HG03103 (cell line): ENCODE measurements around the gene RALGPS2.

Experiments used
- ATAC-seq: cut with Tn5 transposase; IDR thresholded peaks from one replicate; pipeline ENCODE4 v1.9.1; 2021; ENCODE audit warnings: low read depth; ENCODE audit not compliant: unreplicated experiment

The RALGPS2 gene, protein sequence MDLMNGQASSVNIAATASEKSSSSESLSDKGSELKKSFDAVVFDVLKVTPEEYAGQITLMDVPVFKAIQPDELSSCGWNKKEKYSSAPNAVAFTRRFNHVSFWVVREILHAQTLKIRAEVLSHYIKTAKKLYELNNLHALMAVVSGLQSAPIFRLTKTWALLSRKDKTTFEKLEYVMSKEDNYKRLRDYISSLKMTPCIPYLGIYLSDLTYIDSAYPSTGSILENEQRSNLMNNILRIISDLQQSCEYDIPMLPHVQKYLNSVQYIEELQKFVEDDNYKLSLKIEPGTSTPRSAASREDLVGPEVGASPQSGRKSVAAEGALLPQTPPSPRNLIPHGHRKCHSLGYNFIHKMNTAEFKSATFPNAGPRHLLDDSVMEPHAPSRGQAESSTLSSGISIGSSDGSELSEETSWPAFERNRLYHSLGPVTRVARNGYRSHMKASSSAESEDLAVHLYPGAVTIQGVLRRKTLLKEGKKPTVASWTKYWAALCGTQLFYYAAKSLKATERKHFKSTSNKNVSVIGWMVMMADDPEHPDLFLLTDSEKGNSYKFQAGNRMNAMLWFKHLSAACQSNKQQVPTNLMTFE

DNA sequence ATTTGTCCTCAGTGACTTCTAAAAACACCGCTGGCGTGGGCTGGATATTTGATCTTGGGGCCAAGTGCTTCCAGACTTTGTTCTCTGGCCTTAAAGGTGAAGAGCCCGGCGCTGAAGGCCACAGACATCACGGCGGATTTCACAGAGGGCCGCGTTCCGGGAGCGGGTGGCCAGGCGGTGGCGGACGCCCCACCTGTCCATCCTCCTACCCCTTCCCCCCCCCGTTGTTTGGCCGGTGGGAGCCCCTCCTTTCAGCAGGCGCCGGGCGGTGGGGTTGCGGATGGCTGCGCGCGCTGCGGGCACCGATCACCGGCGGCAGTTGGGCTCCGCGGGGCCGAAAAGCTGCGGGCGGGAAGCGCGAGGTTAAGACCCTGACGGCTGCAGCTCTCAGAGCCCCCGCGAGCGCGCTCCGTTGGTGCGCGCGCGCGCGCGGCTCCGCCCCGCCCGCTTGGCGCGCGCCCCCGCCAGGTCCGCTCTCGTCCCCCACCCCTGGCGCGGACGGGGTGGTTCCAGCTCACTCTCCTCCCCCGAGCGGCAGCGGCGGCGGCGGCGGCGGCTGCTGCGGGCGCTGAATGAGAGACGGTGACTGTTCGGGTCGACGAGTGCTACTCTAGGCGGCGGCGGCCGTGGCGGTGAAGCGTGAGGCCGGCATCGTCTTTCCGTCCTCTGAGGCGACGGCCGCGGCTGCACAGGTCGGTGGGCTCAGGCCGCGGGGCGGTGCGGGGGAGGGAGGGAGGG, at the start of gene RALGPS2:
Gene RALGPS2 (plus strand): TSS at position 517 of the 738 bp plus-strand sequence. CDS start 51,521 bp downstream, outside the sequence.
- ATAC-seq = peak; percentile 55

DNA sequence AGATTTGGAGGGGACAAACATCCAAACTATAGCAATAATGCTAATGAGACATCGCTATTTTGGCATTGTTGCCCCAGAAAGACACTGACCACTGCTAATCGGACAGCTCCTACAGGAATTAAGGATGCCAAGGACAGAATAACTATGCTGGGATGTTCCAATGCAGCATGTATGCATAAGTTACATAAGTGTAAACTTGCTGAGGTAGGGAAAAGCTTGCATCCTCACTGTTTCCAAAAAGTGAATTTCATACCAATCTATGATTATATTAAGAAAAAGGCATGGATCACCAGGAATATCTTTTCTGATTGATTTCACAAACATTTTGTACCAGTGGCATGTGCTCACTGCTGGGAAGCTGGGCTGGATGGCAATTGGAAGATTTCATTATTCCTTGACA, 45.8 kb upstream of the RALGPS2 start:
- no peak for ATAC-seq

DNA sequence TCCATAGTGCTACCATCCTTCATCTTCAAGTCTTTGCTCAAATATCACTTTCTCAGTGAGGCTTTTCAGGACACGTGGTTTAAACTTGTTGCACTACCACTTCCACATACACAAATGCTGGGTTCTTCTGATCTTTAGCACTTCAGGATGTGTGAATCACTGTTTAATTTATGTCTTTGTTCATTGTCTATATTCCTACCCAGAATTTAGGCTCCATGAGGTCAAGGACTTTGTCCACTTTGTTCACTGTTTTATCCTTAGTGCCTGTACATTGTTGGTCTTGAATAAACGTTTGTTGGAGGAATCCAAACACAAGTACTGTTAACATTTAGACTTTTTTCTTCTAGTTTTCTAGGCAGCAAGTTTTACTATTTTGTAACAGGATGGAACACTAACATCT, 42.6 kb upstream of the RALGPS2 start:
- ATAC-seq = no peak

DNA sequence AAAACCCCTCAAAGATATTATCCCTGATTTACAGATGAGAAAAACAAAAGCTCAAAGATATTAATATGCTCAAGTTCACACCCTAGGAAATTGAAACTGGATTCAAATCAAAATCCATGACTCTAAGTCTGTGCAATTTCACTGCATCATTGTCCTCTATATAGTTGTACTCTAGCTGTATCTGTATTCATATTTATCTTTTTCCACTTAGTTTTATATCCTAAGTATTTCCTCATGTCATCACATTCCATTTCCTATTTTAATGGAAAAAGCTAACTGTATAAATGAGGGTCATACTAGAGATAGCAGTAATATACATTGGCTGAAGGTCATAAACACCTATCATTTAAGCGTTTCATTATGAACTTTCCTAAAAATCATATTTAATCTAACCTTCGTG, 42.2 kb upstream of the RALGPS2 start:
- ATAC-seq = no peak

DNA sequence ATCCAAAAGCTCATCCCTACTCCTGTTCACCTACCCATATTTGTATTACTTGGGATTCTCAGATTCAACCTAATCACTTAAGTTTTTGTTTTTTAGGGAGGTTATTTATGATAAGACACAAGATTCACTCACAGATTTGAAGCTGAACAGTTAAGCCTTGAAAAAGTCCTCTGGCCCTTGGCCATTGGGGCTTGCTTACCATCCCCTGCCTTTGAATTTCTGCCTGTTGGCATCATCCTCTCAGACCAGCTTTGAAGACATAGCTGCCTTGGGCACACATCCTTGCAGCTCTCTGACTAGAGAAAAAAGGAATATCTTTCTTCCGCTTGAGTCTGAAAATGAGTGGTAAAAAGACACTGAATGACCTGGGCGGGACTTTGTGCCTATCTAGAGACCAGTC, 41.8 kb upstream of the RALGPS2 start:
- ATAC-seq = no peak

DNA sequence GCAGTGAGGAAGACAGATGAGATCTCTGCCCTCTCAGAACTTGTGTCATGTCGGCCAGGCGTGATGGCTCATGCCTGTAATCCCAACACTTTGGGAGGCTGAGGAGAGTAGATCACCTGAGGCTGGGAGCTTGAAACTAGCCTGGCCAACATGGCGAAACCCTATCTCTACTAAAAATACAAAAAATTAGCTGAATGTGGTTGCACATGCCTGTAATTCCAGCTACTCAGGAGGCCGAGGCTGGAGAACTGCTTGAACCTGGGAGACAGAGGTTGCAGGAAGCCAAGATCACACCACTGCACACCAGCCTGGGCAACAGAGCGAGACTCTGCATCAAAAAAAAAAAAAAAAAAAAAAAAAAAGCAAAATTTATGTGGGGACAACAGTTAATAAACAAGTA, 40.9 kb upstream of the RALGPS2 start:
- peak; percentile 6 for ATAC-seq

DNA sequence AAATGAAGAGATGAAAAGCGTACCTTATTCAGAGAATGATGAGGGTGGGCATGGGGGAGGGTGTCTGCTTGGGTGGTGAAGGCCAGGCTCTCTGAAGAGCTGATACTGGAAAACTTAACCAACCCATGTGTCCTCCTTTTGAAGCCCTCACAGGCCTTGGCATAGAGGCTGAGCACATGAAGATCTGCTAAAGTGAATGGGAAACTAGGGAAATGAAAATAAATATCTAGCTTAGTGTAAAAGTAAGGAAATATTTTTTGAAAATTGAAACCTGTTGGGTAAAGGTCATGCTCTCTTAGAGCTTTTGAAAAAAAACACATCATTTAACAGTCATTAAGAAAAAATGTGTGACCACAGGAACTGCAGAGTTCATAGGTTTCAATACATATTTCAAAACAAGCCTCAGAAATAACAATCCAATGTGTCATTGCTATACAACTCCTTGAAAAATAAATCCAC, 40.5 kb upstream of the RALGPS2 start:
- ATAC-seq = peak; percentile 75

DNA sequence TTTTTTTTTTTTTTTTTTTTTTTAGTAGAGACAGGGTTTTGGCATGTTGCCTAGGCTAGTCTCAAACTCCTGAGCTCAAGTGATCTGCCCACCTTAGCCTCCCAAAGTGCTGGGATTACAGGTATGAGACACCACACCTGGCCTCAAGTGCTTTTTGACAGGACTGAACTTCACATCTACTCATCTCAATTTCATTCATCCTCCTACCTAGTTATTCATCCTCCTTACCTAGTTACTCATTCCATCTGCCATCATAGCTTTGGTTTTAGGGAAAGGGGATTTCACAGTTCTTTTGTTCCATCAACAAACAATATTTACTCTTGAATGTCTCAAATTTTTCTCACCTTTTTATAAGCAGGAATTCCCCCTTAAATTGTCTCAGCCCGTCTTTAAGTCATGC, 38.6 kb upstream of the RALGPS2 start:
- ATAC-seq = no peak

DNA sequence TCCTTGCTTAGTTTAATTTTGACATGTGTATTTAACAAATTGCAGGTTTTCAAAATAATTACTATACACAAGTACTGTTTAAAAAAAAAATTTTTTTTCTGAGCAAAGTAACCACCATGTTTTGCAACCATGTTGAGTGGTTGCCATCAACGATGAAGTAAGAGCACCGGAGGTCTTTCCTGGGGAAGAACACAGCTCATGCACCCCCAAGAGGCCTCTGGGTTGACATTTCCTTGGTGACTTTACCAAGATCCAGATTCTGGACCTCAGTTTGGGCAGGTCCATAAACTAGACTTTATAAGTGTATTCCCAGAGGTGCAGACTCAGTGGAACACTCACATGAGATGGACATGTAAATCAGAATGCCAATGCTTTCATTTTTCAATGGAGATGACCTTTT, 36.8 kb upstream of the RALGPS2 start:
- no peak for ATAC-seq

DNA sequence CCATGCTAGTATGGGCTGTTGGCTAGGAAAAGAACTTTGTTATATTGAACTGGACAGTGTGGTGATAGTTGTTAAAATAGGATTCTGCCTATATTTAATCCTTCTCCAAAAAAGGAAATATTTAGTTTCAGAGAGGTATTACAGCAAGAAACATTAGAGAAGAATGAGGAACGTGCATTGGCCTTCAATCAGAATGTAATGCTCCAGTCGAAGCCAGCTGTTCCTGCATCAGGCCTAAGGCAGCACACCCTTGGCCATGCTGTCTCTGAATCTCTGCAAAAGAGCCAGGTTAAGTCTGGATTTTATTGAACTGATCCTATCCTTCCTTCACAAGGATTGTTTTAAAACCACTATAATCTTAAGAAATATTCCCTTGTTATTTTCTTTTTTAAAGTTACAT, 35.3 kb upstream of the RALGPS2 start:
- ATAC-seq = no peak

DNA sequence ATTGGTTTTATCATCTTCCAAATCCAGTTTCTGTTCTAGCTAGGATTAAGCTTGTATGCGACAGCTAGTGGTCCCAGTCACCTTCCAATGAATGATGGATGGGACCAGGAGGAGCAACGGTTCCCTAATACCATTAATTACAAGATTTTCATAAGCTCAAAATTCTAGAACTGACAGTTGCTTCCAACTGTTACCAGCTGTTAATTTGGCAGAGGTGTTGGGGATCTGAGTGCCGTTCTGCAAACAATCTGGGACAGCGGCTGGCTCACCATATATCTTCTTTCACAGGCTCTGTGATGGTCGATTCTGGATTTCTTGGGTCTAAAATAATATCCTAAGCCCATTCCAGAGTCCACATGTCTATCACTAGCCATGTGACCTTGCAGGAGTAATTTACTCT, 34.5 kb upstream of the RALGPS2 start:
- ATAC-seq = no peak

DNA sequence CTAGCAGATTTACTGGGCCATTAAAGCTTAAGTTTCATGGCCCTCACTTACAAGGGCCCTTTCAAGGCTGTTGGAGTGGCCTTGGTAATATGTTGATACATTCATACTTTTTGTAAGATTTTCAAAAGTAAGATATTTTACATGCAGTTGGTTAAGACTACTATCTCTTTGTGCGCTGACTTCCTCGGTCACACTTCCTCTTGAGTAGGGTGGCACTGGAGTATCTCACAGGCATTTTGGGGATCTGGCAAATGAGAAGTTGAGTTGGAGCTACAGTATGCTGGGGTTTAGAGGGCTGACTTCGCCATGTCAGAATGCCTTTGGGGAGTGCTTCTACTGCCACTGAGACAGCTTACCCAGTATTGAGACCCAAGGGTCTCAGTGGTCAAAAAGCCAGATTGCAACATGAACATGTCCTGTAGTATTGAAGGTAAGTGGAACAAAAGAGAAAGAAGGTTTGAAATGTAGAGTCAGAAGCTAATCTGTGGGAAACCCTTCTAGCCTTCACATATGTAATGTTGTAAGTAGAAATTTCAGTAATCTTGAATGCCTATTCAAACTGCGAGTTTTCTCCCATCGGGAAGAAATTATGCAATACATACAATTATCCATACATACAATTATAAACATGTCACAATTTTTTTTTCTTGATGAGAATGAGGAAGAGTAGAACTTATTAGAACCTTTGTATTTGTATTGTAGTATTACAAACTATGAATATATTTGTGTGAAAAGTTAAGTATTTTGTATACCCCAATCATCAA, 32.3 kb upstream of the RALGPS2 start:
- ATAC-seq = no peak

DNA sequence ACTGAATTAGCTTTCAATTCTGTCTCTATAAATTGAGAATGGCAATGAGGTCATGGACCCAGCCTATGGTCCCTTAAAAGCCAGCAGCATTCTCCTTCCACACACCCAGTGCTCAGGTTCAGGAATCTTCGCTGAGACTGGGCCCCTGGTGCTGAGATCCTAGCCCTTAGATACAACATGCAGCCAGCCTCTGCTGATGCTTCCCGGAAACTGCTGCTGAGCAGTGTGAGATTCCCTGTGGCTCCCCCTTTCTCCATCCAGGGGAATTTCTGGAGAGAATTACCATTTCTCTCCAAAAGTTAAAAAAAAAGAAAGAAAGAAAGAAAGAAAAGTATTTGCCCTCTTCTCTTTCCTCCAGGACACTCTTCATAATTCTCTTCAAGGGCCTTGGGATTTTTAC, 31.7 kb upstream of the RALGPS2 start:
- no peak for ATAC-seq

DNA sequence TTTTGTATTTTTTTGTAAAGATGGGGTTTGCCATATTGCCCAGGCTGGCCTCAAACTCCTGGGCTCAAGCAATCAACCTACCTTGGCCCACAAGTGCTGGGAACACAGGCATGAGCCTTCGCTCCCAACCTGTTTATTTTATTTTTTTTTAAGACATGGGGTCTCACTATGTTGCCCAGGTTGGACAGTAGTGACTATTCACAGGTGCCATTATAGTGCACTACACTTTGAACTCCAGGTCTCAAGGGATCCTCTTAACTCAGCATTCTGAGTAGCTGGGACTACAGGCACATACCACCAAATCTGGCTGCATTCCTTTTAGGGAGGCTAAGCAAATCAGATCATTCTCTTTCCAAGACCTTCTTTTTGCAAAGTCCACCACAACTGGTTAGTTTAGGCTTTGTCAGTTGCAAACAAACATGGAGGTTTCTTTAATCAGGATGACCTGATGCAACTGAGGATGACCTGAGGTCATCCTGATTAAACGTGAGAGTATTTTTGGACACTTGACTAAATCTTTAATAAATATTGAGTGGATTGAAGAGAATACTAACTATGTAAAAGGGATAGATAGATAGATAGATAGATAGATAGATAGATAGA, 30.0 kb upstream of the RALGPS2 start:
- no peak for ATAC-seq

DNA sequence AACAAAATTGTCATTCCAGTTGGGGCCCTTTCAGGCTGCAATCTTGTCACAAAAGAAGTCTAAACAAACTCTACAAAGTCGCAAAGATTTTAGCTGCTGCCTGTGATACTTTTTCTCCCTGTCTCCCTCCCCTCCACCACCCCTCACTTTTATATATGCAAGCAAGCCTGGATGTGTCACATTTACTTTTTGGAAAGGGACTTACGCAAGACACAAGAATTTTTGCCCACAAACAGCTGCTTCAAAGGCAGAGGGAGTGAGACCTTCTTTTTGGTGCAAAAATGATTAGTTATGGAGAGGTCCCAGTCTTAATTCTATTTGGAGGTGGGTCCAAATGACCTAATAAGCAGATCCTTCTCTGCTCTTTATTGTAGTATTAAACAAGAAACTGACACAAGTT, 22.9 kb upstream of the RALGPS2 start:
- no peak for ATAC-seq

DNA sequence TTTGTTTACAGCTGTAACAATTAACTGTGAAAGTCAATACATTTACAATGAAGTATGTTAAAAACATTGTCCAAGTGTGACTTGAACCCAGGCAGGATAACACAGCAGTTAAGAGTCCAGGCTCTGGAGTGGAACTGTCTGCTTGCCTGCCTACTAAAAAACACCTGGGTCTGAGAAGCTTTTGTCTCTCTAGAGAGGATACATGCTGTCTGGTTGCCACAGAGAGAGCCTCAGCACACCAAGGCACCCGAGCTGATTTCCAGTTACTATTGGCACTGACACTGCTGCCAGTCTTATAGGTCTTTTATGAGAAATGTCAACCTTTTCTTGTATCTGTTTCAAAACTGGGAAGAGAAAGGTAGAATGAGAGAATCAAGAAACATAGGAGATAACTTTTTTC, 20.2 kb upstream of the RALGPS2 start:
- ATAC-seq = no peak

DNA sequence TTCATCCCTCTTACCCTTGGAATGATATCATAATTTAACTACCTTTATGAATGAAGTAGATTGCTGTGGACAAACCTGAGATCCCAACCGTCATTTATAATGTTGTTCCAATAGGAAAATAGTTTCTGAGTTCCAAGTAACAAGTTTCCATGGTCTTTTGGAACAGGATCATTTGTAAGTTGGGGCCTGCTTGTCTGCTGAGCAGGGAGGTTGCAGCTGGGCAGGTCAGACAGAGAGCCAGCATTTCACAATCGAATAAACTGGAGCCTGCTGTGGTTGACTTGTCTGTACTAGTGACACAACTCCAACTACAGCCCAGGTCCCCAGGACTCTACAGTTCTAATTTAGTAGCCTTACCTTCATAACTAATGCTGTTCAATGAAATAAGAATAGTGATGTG, 18.6 kb upstream of the RALGPS2 start:
- no peak for ATAC-seq

DNA sequence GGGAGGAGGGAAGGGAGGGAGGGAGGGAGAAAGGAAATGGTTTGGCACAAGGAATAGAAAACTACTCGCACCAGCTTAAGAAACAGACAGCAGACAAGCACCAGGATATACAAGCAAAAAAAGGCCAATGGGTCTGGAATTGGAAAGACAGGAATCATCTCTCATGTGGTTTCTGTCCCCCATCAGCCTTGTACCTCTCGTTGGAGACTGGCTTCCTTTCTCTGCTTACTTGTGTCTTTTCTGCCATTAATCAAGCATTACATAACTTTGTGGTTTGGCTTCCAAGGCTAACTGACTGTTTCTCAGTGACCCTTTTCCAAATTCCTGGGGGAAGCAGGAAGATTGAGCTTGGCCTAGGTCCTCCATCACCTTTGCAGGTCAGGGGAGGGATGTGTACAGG, 11.8 kb upstream of the RALGPS2 start:
- no peak for ATAC-seq

DNA sequence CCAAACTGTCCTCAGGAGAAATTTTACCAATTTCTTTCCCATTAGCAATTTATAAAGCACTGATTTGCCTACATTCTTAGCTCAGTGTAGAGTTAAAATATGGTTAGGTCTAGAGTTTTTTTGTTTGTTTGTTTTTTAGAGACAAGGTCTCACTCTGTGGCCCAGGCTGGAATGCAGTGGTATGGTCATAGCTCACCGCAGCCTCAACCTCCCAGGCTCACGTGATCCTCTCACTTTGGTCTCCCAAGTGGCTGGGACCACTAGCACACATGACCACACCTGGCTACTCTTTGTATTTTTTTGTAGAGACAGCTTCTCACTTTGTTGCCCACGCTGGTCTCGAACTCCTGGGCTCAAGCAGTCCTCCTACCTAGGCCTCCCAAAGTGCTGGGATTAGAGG, 10.6 kb upstream of the RALGPS2 start:
- no peak for ATAC-seq

DNA sequence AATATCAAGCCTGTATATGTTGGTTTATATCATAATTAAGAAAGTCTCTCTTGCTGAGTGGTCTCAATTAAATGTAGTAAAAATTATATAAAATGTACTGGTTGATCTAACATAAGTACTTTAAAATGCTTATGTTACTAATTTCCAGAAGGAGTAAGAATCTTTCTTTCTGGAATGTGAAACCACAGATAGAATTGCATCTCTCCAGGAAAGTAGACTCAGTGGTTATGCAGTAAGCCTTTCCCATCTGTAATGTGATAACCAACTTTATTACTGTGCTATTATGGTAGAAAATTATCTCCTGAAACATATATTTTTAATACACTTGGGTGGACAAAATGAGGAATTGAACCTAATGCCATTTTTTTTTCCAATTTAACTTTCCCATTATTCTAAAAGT, 8.9 kb upstream of the RALGPS2 start:
- ATAC-seq = no peak
